HL-60 (cell line): Measurements from ENCODE around the gene ATP10B.

Experiments used
- GABPA ChIP-seq: IDR thresholded peaks from 2 replicates; pipeline ENCODE4 v1.6.1; 2012; ENCODE audit warnings: low read depth
- POLR2AphosphoS5 ChIP-seq: IDR thresholded peaks from 2 replicates; pipeline ENCODE4 v1.6.1; 2012; ENCODE audit warnings: low read depth
- TF ChIP-seq, protein P1 (sequence below): IDR thresholded peaks from one replicate; pipeline ENCODE4 v1.5.1; 2011; ENCODE audit warnings: low read length, control low read depth, inconsistent platforms; ENCODE audit not compliant: insufficient read depth

DNA sequence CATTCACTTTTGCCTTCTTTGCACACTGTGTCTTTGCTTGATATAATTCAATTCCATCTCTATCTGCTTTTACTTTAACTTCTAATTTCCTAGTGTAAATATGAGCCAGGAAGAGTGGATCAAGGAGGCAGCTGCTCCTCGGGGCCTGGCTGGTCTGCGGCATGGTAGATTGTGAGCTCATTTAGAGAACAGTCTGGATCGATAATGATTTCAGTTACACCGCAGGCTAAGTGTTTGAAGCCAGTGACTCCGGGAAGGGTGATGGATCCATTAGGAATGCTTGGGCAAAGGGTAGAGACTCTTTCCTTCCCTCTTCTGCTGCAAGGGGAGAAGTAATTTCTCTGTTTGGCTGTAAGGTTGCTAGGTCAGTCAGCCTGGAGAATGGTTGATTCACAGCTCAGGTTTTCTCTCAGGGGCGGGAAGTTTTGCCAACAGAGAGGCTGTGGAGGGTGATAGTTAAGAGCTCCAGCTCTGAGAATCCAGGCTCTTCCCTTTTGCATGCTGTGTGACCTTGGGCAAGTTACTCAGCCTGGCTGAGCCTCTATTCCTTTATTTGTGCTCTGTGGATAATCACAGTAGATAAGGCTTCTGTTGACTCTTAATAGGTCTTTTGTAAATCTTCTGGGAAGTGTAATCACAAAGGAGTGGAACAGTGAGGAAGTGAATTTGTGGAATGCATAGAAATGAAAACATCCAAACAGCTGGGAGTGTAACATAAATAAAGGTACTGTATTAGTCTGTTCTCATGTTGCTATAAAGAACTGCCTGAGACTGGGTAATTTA is 331.2 kb downstream of the ATP10B start:
- no peak for TF ChIP-seq POLR2AphosphoS5
- TF ChIP-seq, protein P1, sequence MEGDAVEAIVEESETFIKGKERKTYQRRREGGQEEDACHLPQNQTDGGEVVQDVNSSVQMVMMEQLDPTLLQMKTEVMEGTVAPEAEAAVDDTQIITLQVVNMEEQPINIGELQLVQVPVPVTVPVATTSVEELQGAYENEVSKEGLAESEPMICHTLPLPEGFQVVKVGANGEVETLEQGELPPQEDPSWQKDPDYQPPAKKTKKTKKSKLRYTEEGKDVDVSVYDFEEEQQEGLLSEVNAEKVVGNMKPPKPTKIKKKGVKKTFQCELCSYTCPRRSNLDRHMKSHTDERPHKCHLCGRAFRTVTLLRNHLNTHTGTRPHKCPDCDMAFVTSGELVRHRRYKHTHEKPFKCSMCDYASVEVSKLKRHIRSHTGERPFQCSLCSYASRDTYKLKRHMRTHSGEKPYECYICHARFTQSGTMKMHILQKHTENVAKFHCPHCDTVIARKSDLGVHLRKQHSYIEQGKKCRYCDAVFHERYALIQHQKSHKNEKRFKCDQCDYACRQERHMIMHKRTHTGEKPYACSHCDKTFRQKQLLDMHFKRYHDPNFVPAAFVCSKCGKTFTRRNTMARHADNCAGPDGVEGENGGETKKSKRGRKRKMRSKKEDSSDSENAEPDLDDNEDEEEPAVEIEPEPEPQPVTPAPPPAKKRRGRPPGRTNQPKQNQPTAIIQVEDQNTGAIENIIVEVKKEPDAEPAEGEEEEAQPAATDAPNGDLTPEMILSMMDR: no peak
- TF ChIP-seq GABPA: no peak
